HepG2 (cell line): Measurements from ENCODE around the gene VILL. TPM values are rescaled to one million over a fixed set of nuclear protein-coding genes. Genes with fewer than 3 reads are reported as not detected.

Experiments
- ARNT2 ChIP-seq: sonication (generic); formaldehyde crosslinking; IDR thresholded peaks from 2 replicates; pipeline ENCODE4 v1.8.0; 2022; ENCODE audit warnings: mild to moderate bottlenecking, low read depth, missing genetic modification reagents, moderate library complexity
- CCDC6 ChIP-seq: sonication (generic); formaldehyde crosslinking; IDR thresholded peaks from 2 replicates; pipeline ENCODE4 v1.8.1; 2022; ENCODE audit warnings: mild to moderate bottlenecking, missing genetic modification reagents, moderate library complexity
- FOXP4 ChIP-seq: sonication (generic); formaldehyde crosslinking; IDR thresholded peaks from 2 replicates; pipeline ENCODE4 v1.4.0; 2020; ENCODE audit warnings: missing genetic modification reagents
- HOXA7 ChIP-seq: sonication (generic); formaldehyde crosslinking; IDR thresholded peaks from 2 replicates; pipeline ENCODE4 v1.8.1; 2022; ENCODE audit warnings: mild to moderate bottlenecking, missing genetic modification reagents, moderate library complexity
- SP4 ChIP-seq: sonication (generic); formaldehyde crosslinking; IDR thresholded peaks from 2 replicates; pipeline ENCODE4 v1.8.1; 2023; ENCODE audit warnings: mild to moderate bottlenecking, missing genetic modification reagents
- THAP9 ChIP-seq: sonication (generic); formaldehyde crosslinking; IDR thresholded peaks from 2 replicates; pipeline ENCODE4; 2020; ENCODE audit warnings: missing genetic modification reagents, mild to moderate bottlenecking, borderline replicate concordance
- THRA ChIP-seq: sonication (generic); formaldehyde crosslinking; IDR thresholded peaks from 2 replicates; pipeline ENCODE4 v1.4.0; 2020; ENCODE audit warnings: missing genetic modification reagents, borderline replicate concordance
- ZEB1 ChIP-seq: IDR thresholded peaks from 2 replicates; pipeline ENCODE4 v1.6.1; 2012; ENCODE audit warnings: mild to moderate bottlenecking, low read depth, inconsistent platforms; ENCODE audit not compliant: insufficient replicate concordance
- ZFP62 ChIP-seq: sonication (generic); formaldehyde crosslinking; IDR thresholded peaks from 2 replicates; pipeline ENCODE4 v1.4.0; 2020; ENCODE audit warnings: missing genetic modification reagents
- ZFP91 ChIP-seq: sonication (generic); formaldehyde crosslinking; IDR thresholded peaks from 2 replicates; pipeline ENCODE4 v1.9.0; 2022; ENCODE audit warnings: missing genetic modification reagents, mild to moderate bottlenecking, borderline replicate concordance
- ZMAT3 ChIP-seq: sonication (generic); formaldehyde crosslinking; conservative IDR thresholded peaks from 2 replicates; pipeline ENCODE4 v1.7.0; 2021; ENCODE audit warnings: missing genetic modification reagents
- ZNF138 ChIP-seq: sonication (generic); formaldehyde crosslinking; IDR thresholded peaks from 2 replicates; pipeline ENCODE4 v1.5.0; 2020; ENCODE audit warnings: mild to moderate bottlenecking, low read depth, missing genetic modification reagents
- ZNF281 ChIP-seq: sonication (generic); formaldehyde crosslinking; IDR thresholded peaks from 2 replicates; pipeline ENCODE4 v1.4.0; 2020; ENCODE audit warnings: missing genetic modification reagents, borderline replicate concordance
- ZNF549 ChIP-seq: sonication (generic); formaldehyde crosslinking; IDR thresholded peaks from 2 replicates; pipeline ENCODE4 v1.5.0; 2020; ENCODE audit warnings: missing genetic modification reagents
- ZNF619 ChIP-seq: sonication (generic); formaldehyde crosslinking; IDR thresholded peaks from 2 replicates; pipeline ENCODE4 v1.4.0; 2020; ENCODE audit warnings: mild to moderate bottlenecking, missing genetic modification reagents
- ZNF724P ChIP-seq: sonication (generic); formaldehyde crosslinking; IDR thresholded peaks from 2 replicates; pipeline ENCODE4 v1.8.0; 2022; ENCODE audit warnings: missing genetic modification reagents, borderline replicate concordance
- ZNF788 ChIP-seq: sonication (generic); formaldehyde crosslinking; IDR thresholded peaks from 2 replicates; pipeline ENCODE4 v1.5.0; 2020; ENCODE audit warnings: mild to moderate bottlenecking, missing genetic modification reagents, borderline replicate concordance
- ZNF878 ChIP-seq: sonication (generic); formaldehyde crosslinking; IDR thresholded peaks from 2 replicates; pipeline ENCODE4 v1.8.1; 2023; ENCODE audit warnings: mild to moderate bottlenecking, missing genetic modification reagents, moderate library complexity
- polyA plus RNA-seq, 8 experiments: library from polyadenylated mRNA; depleted of rRNA in 3 of 8; stranded (reverse) in 7 of 8; unstranded in 1 of 8; fragments of >200 nt; fragmentation: Illumina TruSeq in 4 of 8; extraction: Trizol in 4 of 8; gene quantifications; 2 replicates each; pipeline versions ENCODE4 v1.2.1 to v1.2.3, GENCODE V29; 2011 to 2016; ENCODE audit warnings: low read depth in 4 of 8, missing spikeins in 1 of 8, mixed read lengths in 1 of 8; ENCODE audit not compliant: insufficient read depth in 1 of 8
- total RNA-seq, 5 experiments: library from RNA; depleted of rRNA; stranded (reverse); fragments of >200 nt; fragmentation: Illumina TruSeq; extraction: Trizol; gene quantifications; 2 replicates each; pipeline ENCODE4 v1.2.3, GENCODE V29; 2016; ENCODE audit warnings: low read depth in 1 of 5

The VILL gene
- total and polyA plus RNA-seq, 2 of the 13 experiments (the other 11 are each of a cell fraction or from before 2014, with no cell fraction given): 3.2 to 5.3 TPM

- TF ChIP-seq FOXP4 (CRISPR knock-in tag) (no peak), ZFP91 (CRISPR knock-in tag) (peak; percentile 40; the same call in 1 of the 2 replicates), ARNT2 (CRISPR knock-in tag) (peak; percentile 44; the same call in 1 of the 2 replicates), THAP9 (CRISPR knock-in tag) (peak; percentile 52; the same call in 1 of the 2 replicates), ZFP62 (CRISPR knock-in tag) (no peak), ZEB1 (no peak), ZNF281 (0 out of 2 replicates have a peak, but pooled peaks have one; percentile 33), ZNF724P (CRISPR knock-in tag) (no peak), ZNF549 (CRISPR knock-in tag) (no peak), ZNF788 (CRISPR knock-in tag) (peak; percentile 13; the same call in 1 of the 2 replicates), ZNF619 (CRISPR knock-in tag) (0 out of 2 replicates have a peak, but pooled peaks have one; percentile 34), HOXA7 (CRISPR knock-in tag) (no peak), THRA (CRISPR knock-in tag) (no peak), CCDC6 (CRISPR knock-in tag) (peak; percentile 86), SP4 (CRISPR knock-in tag) (no peak), ZNF878 (CRISPR knock-in tag) (peak; percentile 75; the same call in 1 of the 2 replicates), ZNF138 (no peak), ZMAT3 (CRISPR knock-in tag) (0 out of 2 replicates have a peak, but pooled peaks have one; percentile 19)
Measured at GRCh38 chr3:38003371-38003816, 12.8 kb downstream of the VILL start (continued).
